GM12878 (cell line): ENCODE measurements around the gene NACC1. TPM values are rescaled to one million over a fixed set of nuclear protein-coding genes. Genes with fewer than 3 reads are reported as not detected.

ENCODE experiments used
- ATAC-seq: fragments of 200-7000 bp; cut with Tn5 transposase; 3 replicates; pipeline ENCODE4 v1.9.1; 2020; ENCODE audit warnings: mild to moderate bottlenecking, moderate library complexity
- BruUV-seq: library from RNA; stranded (reverse); fragments of 400-500 nt; replicated peaks from 2 replicates; lab custom pipeline; 2021; lab: Mats Ljungman, UMichigan
- CTCF ChIA-PET: fragments of 300-600 bp; sonication (Branson Sonifier 250); formaldehyde crosslinking; extraction: SDS; loops from one replicate; lab custom pipeline; 2021; ENCODE audit warnings: inconsistent platforms; lab: Yijun Ruan, JAX
- POLR2A ChIA-PET: fragments of 350-600 bp; formaldehyde crosslinking; extraction: SDS; loops from one replicate; lab custom pipeline; 2021; ENCODE audit warnings: inconsistent platforms; lab: Charles Lee
- RAD21 ChIA-PET: fragments of 300-600 bp; sonication (Branson Sonifier 250); formaldehyde crosslinking; loops from one replicate; lab custom pipeline; 2023; ENCODE audit warnings: antibody characterized with exemption; ENCODE audit not compliant: unreplicated experiment; lab: Charles Lee
- SMC1A ChIA-PET: fragments of 300-600 bp; sonication (Branson Sonifier 250); formaldehyde crosslinking; loops from one replicate; lab custom pipeline; 2023; ENCODE audit not compliant: unreplicated experiment, uncharacterized antibody; lab: Charles Lee
- DNase-seq: peaks from one replicate; pipeline ENCODE4 v3.0.0-alpha.2; 2011; ENCODE audit warnings: low read depth, low spot score
- FAIRE-seq: peaks from 3 replicates; lab custom pipeline; 2011; peaks lifted over from hg19 to GRCh38; lab: Jason Lieb, UNC
- H2AFZ ChIP-seq: 2 replicates; pipeline ENCODE4 v1.6.0; 2011; ENCODE audit warnings: low read depth, low read length, control low read depth; ENCODE audit not compliant: control insufficient read depth
- H3K27ac ChIP-seq: 2 replicates; pipeline ENCODE4 v1.5.1; 2011; ENCODE audit warnings: control low read depth; ENCODE audit not compliant: control insufficient read depth, insufficient read depth
- H3K27me3 ChIP-seq, 2 experiments: replicated peaks in 1 of 2; 2 replicates each; pipeline versions ENCODE4 v1.6.0 to v1.6.1; 2011; ENCODE audit warnings: low read length in 1 of 2; ENCODE audit not compliant: control insufficient read depth in 2 of 2, insufficient read depth in 2 of 2
- H3K36me3 ChIP-seq, 2 experiments: 2 replicates each; pipeline ENCODE4 v1.5.1; 2011; ENCODE audit warnings: low read length in 1 of 2; ENCODE audit not compliant: control insufficient read depth in 2 of 2, insufficient read depth in 2 of 2
- H3K4me1 ChIP-seq: 2 replicates; pipeline ENCODE4 v1.6.1; 2011; ENCODE audit warnings: mild to moderate bottlenecking, low read length, moderate library complexity, mixed read lengths; ENCODE audit not compliant: control insufficient read depth, insufficient read depth
- H3K4me2 ChIP-seq: 2 replicates; pipeline ENCODE4 v1.6.0; 2011; ENCODE audit warnings: control low read depth; ENCODE audit not compliant: control insufficient read depth, insufficient read depth
- H3K4me3 ChIP-seq: fragments of 200-600 bp; sonication (generic); 2 replicates; pipeline ENCODE4 v1.5.1; 2016
- H3K79me2 ChIP-seq: 2 replicates; pipeline ENCODE4 v1.6.0; 2011; ENCODE audit warnings: low read length; ENCODE audit not compliant: control insufficient read depth, insufficient read depth
- H3K9ac ChIP-seq: 2 replicates; pipeline ENCODE4 v1.8.0; 2011; ENCODE audit warnings: low read length, control low read depth, mixed read lengths; ENCODE audit not compliant: control insufficient read depth, insufficient read depth
- H3K9me3 ChIP-seq: replicated peaks from 3 replicates; pipeline ENCODE4 v1.5.1; 2011; ENCODE audit warnings: mild to moderate bottlenecking, low read length; ENCODE audit not compliant: control insufficient read depth, insufficient read depth
- H4K20me1 ChIP-seq: 2 replicates; pipeline ENCODE4 v1.6.0; 2011; ENCODE audit not compliant: control insufficient read depth, insufficient read depth
- BACH1 ChIP-seq: fragments of 450-650 bp; IDR thresholded peaks from 2 replicates; pipeline ENCODE4 v1.6.1; 2017; ENCODE audit warnings: mild to moderate bottlenecking, borderline replicate concordance
- BHLHE40 ChIP-seq, 2 experiments: fragments of 450-650 bp in 1 of 2; IDR thresholded peaks; 2 replicates each; pipeline ENCODE4 v1.6.1; 2011 to 2017; ENCODE audit warnings: low read depth in 2 of 2, borderline replicate concordance in 1 of 2, improper control_type of control experiment in 1 of 2, low read length in 1 of 2, mild to moderate bottlenecking in 1 of 2
- IRF5 ChIP-seq: fragments of 450-650 bp; IDR thresholded peaks from 2 replicates; pipeline ENCODE4 v1.6.1; 2017; ENCODE audit warnings: borderline replicate concordance
- LARP7 ChIP-seq: fragments of 450-650 bp; IDR thresholded peaks from 2 replicates; pipeline ENCODE4 v1.6.1; 2017; ENCODE audit warnings: mild to moderate bottlenecking
- NBN ChIP-seq: fragments of 450-650 bp; IDR thresholded peaks from 2 replicates; pipeline ENCODE4 v1.6.1; 2016
- NKRF ChIP-seq: fragments of 450-650 bp; conservative IDR thresholded peaks from 2 replicates; pipeline ENCODE4 v1.6.1; 2017; ENCODE audit warnings: mild to moderate bottlenecking, moderate library complexity
- NR2F1 ChIP-seq: fragments of 450-650 bp; conservative IDR thresholded peaks from 2 replicates; pipeline ENCODE4 v1.6.1; 2017; ENCODE audit warnings: mild to moderate bottlenecking
- RELB ChIP-seq: fragments of 450-650 bp; IDR thresholded peaks from 2 replicates; pipeline ENCODE4 v1.6.1; 2017; ENCODE audit warnings: low read depth, mild to moderate bottlenecking, moderate library complexity
- TCF12 ChIP-seq: IDR thresholded peaks from 2 replicates; pipeline ENCODE4 v1.6.1; 2011; ENCODE audit warnings: low read depth, mild to moderate bottlenecking, low read length
- ZBED1 ChIP-seq: IDR thresholded peaks from 2 replicates; pipeline ENCODE4 v1.6.1; 2016; ENCODE audit warnings: borderline replicate concordance
- ZNF687 ChIP-seq: fragments of 450-650 bp; IDR thresholded peaks from 2 replicates; pipeline ENCODE4 v1.6.1; 2017; ENCODE audit warnings: mild to moderate bottlenecking, moderate library complexity
- WGBS: methylation state at CpG from one replicate; pipeline ENCODE4 v1.1.6; 2016; ENCODE audit warnings: low lambda C conversion rate; ENCODE audit not compliant: insufficient replicate concordance, insufficient coverage; ENCODE audit errors: missing lambda C conversion rate; 5-methylcytosine and 5-hydroxymethylcytosine counted together
- in situ Hi-C: fragments of 300-500 bp; cut with MboI; formaldehyde crosslinking; loops from 9 replicates; pipeline ENCODE4 v1.14.3; 2018; ENCODE audit warnings: mixed read lengths
- intact Hi-C: fragments of 100-400 bp; cut with micrococcal nuclease; formaldehyde crosslinking; loops from one replicate; pipeline ENCODE4 v1.14.2; 2022; ENCODE audit not compliant: unreplicated experiment
- polyA plus RNA-seq, 11 experiments: library from polyadenylated mRNA; depleted of rRNA in 4 of 11; unstranded in 6 of 11; stranded (reverse) in 5 of 11; fragments of >200 nt; fragmentation: Nextera tagmentation in 4 of 11; fragmentation: Illumina TruSeq in 1 of 11; extraction: Ambion mirVana in 4 of 11; extraction: Trizol in 1 of 11; gene quantifications; 1 replicate in 1 of 11; 2 replicates in 10 of 11; pipeline versions ENCODE4 v1.2.1 to v1.2.3, GENCODE V29; 2011 to 2016; ENCODE audit warnings: inconsistent platforms in 2 of 11, missing spikeins in 2 of 11, low read depth in 1 of 11
- total RNA-seq, 4 experiments: library from RNA; depleted of rRNA in 3 of 4; stranded (reverse); fragments of >200 nt in 3 of 4; fragmentation: Illumina TruSeq in 1 of 4; extraction: Trizol in 1 of 4; gene quantifications; 2 replicates each; pipeline versions ENCODE4 v1.2.1 to v1.2.3, GENCODE V29; 2013 to 2021

Gene NACC1
- total and polyA plus RNA-seq, 10 of the 15 experiments (the other 5 are each of a cell fraction or from before 2014, with no cell fraction given), result 0.18 to 120 (median 19.2) TPM

GRCh38 chr19:13153569-13154240 lies 35.6 kb downstream of the NACC1 start:
- H3K9ac ChIP-seq, result peak overlapping the region; percentile 90
- ChIA-PET POLR2A (interaction anchor here (1.0 to 3.3 kb wide), 8 partner anchors 9 to 708 kb away, joined by 3 to 41 read pairs (median 14); partner anchors contain the start of gene NACC1), CTCF (interaction anchor here (1.1 to 2.1 kb wide), 4 partner anchors 14 to 36 kb away, joined by 3 to 10 read pairs (median 6); partner anchors contain the start of gene NACC1), RAD21 (interaction anchor here (0.6 to 3.0 kb wide), 6 partner anchors 10 to 51 kb away, joined by 3 to 22 read pairs (median 10); no protein-coding TSS in a partner anchor), SMC1A (interaction anchor here (3.0 kb wide), 1 partner anchor 11 kb away, joined by 8 read pairs; no protein-coding TSS in a partner anchor)
- TF ChIP-seq TCF12, result 0 out of 2 replicates have a peak, but pooled peaks have one; percentile 2
- TF ChIP-seq IRF5, result no peak
- TF ChIP-seq NBN, result no peak
- peak in 1 of 2 experiments; percentile 28; a peak in 1 of 4 replicates for TF ChIP-seq BHLHE40 (IDR thresholded peaks at IDR 0.05; ENCODE audit: borderline replicate concordance in 1 of 2, low read depth in 2 of 2, low read length in 1 of 2)
- TF ChIP-seq NR2F1, result 0 out of 2 replicates have a peak, but pooled peaks have one; percentile 5
- peak; percentile 44; the same call in 1 of the 2 replicates for TF ChIP-seq BACH1
- 0 out of 2 replicates have a peak, but pooled peaks have one; percentile 52 for TF ChIP-seq ZBED1
- TF ChIP-seq LARP7, result peak; percentile 76
- peak; percentile 36; the same call in 1 of the 2 replicates for TF ChIP-seq NKRF
- no peak for TF ChIP-seq RELB
- peak; percentile 12 for TF ChIP-seq ZNF687
- H3K36me3 ChIP-seq, result no peaks in the 10 kb centered on the region; a peak in 2 of 4 replicates
- under 1% methylated on average over 57 of the region's 69 CpGs for WGBS
- H3K4me1 ChIP-seq, result peaks cover 27% of the 10 kb centered on the region
- H3K27me3 ChIP-seq, result no peaks in the 10 kb centered on the region
- H3K4me2 ChIP-seq, result peak overlapping the region; percentile 91
- H3K79me2 ChIP-seq, result peaks cover 47% of the 10 kb centered on the region
- in situ Hi-C loops, result loop anchor here (10.0 to 25.0 kb wide), 3 partner anchors 691 to 1566 kb away; partner anchors contain the start of genes ACP5 and ZNF627
- peak overlapping the region; percentile 95 for H3K27ac ChIP-seq
- no peak for DNase-seq
- H3K4me3 ChIP-seq, result peak overlapping the region; percentile 99
- BruUV-seq, result TSS peak; percentile 45
- no peak for ATAC-seq
- FAIRE-seq, result no peak
- intact Hi-C loops, result loop anchor here (1.0 to 10.0 kb wide), 5 partner anchors 51 to 851 kb away; partner anchors contain the start of genes LYL1 and RFX1
- no peaks in the 10 kb centered on the region for H3K9me3 ChIP-seq
- H4K20me1 ChIP-seq, result no peaks in the 10 kb centered on the region
- H2AFZ ChIP-seq, result no peak overlapping the region
